ENCODE measurements around the gene SOAT1. TPM values are rescaled to one million over a fixed set of nuclear protein-coding genes. Genes with fewer than 3 reads are reported as not detected.
"Not testable (repeated sequence)": the region's sequence is repeated elsewhere in the genome, so short reads cannot be mapped to it uniquely, and the experiment has no call there.

SOAT1 gene
- total RNA-seq, 2 experiments from 2014 or later: 35.7 to 37.2 TPM

DNA sequence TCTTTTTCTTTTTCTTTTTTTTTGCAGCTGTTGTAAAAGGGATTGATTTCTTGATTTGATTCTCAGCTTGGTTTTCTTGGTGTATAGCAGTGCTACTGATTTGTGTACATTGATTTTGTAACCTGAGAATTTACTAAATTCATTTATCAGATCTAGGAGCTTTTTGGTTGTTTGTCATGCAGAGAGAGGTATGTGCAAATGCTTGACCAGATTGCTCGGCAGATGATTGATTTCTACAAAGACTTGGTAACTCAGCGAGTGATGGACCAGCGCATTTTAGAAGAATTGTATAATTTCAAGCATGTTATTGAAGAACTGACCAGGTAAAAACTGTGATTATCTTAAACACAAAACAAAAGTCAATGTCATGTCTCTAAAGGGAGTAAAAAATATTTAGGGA, 100.1 kb downstream of the SOAT1 start:
- no peak for ATAC-seq (ENCODE audit: poor library complexity)
- H3K27ac ChIP-seq (ENCODE audit: low read depth in 1 of 2, low read length in 2 of 2): no peak overlapping the region
- no peak overlapping the region for H3K4me3 ChIP-seq (ENCODE audit: low read length)
- no peak for DNase-seq
- intact Hi-C loops (cut with DNase I, micrococcal nuclease): no loop called here
- no peak overlapping the region for H3K27ac Mint-ChIP-seq
- H3K9me3 Mint-ChIP-seq: peaks cover 7% of the 10 kb centered on the region
- H3K27me3 Mint-ChIP-seq: peaks cover 6% of the 10 kb centered on the region
- POLR2A ChIA-PET: no interaction called here
- TF ChIP-seq CTCF (IDR thresholded peaks at IDR 0.05): no peak
- no peaks in the 10 kb centered on the region for H3K4me1 Mint-ChIP-seq (ENCODE audit: low read depth)
- no peaks in the 10 kb centered on the region for H3K36me3 ChIP-seq (ENCODE audit: insufficient read depth, low read length)
- no peaks in the 10 kb centered on the region for H3K9me3 ChIP-seq (ENCODE audit: control insufficient read depth in 1 of 2, insufficient read depth in 1 of 2, low read length in 2 of 2)
- no peaks in the 10 kb centered on the region for H3K4me1 ChIP-seq (ENCODE audit: insufficient read depth, low read length)
- H3K27me3 ChIP-seq (ENCODE audit: control insufficient read depth in 1 of 2, insufficient read depth in 2 of 2, low read length in 2 of 2): peaks cover 0 to 6% of the 10 kb centered on the region in 2 experiments
- H3K36me3 Mint-ChIP-seq (ENCODE audit: low read depth): no peaks in the 10 kb centered on the region
- no peak overlapping the region for H3K4me3 Mint-ChIP-seq
- CTCF ChIA-PET: interaction anchor here (0.6 kb wide), 1 partner anchor 202 kb away, joined by 3 read pairs; no protein-coding TSS in a partner anchor

- H3K36me3 ChIP-seq (ENCODE audit: insufficient read depth, low read length): not testable (repeated sequence)
Measured at GRCh38 chr1:179399399-179399798, 105.8 kb downstream of the SOAT1 start.

More at GRCh38 chr1:179399399-179399798, 105.8 kb downstream of the SOAT1 start:
- H3K9me3 Mint-ChIP-seq; DNase-seq; H3K27ac ChIP-seq (ENCODE audit: low read depth in 1 of 2, low read length in 2 of 2); H3K27me3 Mint-ChIP-seq; CTCF ChIA-PET; H3K4me1 Mint-ChIP-seq (ENCODE audit: low read depth); H3K9me3 ChIP-seq (ENCODE audit: control insufficient read depth in 1 of 2, insufficient read depth in 1 of 2, low read length in 2 of 2); H3K4me3 ChIP-seq (ENCODE audit: low read length); intact Hi-C loops (cut with DNase I, micrococcal nuclease); POLR2A ChIA-PET; H3K36me3 Mint-ChIP-seq (ENCODE audit: low read depth); H3K4me1 ChIP-seq (ENCODE audit: insufficient read depth, low read length); H3K27me3 ChIP-seq (ENCODE audit: control insufficient read depth in 1 of 2, insufficient read depth in 2 of 2, low read length in 2 of 2); H3K4me3 Mint-ChIP-seq; ATAC-seq (ENCODE audit: poor library complexity); H3K27ac Mint-ChIP-seq: not testable (repeated sequence)

Other genes starting within 250 kb of the SOAT1 start
- 10 to 100 TPM; 17.2 TPM for gene TOR3A, start 211.7 kb upstream of the SOAT1 start, total RNA-seq
- gene ABL2, start 64.1 kb upstream of the SOAT1 start, total RNA-seq: 10 to 100 TPM; 15.8 to 16.4 TPM
- gene AXDND1, start 72.2 kb downstream of the SOAT1 start, total RNA-seq: 1 to 10 TPM; 1.1 TPM

All from CD4-positive, alpha-beta T cell (primary cell).